ENCODE data around the gene HOXA3. TPM values are rescaled to one million over a fixed set of nuclear protein-coding genes. Genes with fewer than 3 reads are reported as not detected.

Gene HOXA3
- total RNA-seq, 1 experiment from 2014 or later = 9.2 TPM

DNA sequence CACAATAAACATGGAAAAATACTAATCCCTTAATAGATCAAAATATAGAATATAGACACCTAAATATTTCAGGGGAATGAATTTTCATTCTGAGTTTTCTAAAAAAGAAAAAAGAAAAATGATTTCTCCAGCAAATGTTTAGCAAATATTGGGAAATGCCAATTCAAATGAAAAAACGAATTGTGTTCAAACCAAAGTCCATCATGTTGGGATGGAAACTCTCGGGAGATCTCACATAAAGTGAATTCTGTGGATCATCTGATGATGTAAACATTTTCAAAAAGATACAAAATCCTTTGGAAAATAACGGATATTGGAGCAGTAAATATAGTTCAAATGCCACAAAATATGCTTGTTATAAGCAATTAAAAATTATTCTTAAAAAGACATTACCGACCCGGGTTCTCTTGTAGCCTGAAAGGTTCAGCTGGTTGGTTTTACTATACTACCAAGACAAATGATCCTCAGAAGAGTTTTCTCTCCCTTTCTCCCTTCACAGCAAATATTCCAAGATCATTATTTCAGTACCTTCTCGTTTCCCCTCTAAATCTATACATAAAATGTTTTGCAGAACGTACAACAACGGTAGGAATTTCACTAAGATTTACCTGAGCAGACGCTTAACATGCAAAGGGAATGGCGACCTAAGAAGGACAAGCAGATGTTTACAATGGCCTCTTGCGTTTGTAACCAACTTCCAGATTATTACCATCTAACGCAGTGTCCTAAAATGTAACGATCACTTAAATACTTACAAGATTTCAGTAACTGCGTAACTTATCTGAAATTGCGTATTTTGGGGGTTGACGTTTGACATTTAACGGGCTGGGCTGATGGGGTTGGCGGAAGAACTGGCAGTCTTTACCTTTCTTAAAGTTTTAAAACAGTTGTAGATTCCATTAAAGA lies 45.0 kb upstream of the HOXA3 start:
- TSS peak; percentile 41 for BruUV-seq (replicated peaks)
- CTCF ChIA-PET = interaction anchor here (1.0 to 2.6 kb wide), 3 partner anchors 18 to 822 kb away, joined by 3 to 11 read pairs (median 3); no protein-coding TSS in a partner anchor
- H3K4me3 ChIP-seq (replicated peaks in 1 of 2; ENCODE audit: low read depth in 1 of 2, low read length in 2 of 2) = no peak overlapping the region

More for the DNA sequence above, 45.0 kb upstream of the HOXA3 start:
- H3K4me1 ChIP-seq (ENCODE audit: control insufficient read depth in 1 of 2, insufficient read depth in 2 of 2, low read length in 2 of 2) = peaks cover 0 to 24% of the 10 kb centered on the region in 2 experiments; a peak in 3 of 4 replicates
- H3K27ac ChIP-seq (ENCODE audit: low read depth, low read length) = no peak overlapping the region
- H3K79me2 ChIP-seq (ENCODE audit: insufficient read depth, low read length) = no peaks in the 10 kb centered on the region
- no peak overlapping the region for H3K9ac ChIP-seq (ENCODE audit: low read length)
- DNase-seq (ENCODE audit: low read depth, low spot score) (no peak), ATAC-seq (no peak)
- H3K27me3 ChIP-seq (ENCODE audit: insufficient read depth, low read length) = no peaks in the 10 kb centered on the region
- no peak overlapping the region for H3K4me2 ChIP-seq (ENCODE audit: low read length)
- no peaks in the 10 kb centered on the region for H3K36me3 ChIP-seq (ENCODE audit: control insufficient read depth in 1 of 2, insufficient read depth in 2 of 2, low read length in 2 of 2)
- no peaks in the 10 kb centered on the region for H3K9me3 ChIP-seq (ENCODE audit: control insufficient read depth in 1 of 2, insufficient read depth in 1 of 2, low read depth in 1 of 2, low read length in 2 of 2)
- TF ChIP-seq JUND (IDR thresholded peaks at IDR 0.05) = no peak
- no peak for TF ChIP-seq REST (IDR thresholded peaks at IDR 0.05; ENCODE audit: low read depth)
- no peak for TF ChIP-seq RAD21 (IDR thresholded peaks at IDR 0.05; ENCODE audit: low read depth)
- TF ChIP-seq, protein P1, sequence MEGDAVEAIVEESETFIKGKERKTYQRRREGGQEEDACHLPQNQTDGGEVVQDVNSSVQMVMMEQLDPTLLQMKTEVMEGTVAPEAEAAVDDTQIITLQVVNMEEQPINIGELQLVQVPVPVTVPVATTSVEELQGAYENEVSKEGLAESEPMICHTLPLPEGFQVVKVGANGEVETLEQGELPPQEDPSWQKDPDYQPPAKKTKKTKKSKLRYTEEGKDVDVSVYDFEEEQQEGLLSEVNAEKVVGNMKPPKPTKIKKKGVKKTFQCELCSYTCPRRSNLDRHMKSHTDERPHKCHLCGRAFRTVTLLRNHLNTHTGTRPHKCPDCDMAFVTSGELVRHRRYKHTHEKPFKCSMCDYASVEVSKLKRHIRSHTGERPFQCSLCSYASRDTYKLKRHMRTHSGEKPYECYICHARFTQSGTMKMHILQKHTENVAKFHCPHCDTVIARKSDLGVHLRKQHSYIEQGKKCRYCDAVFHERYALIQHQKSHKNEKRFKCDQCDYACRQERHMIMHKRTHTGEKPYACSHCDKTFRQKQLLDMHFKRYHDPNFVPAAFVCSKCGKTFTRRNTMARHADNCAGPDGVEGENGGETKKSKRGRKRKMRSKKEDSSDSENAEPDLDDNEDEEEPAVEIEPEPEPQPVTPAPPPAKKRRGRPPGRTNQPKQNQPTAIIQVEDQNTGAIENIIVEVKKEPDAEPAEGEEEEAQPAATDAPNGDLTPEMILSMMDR (IDR thresholded peaks at IDR 0.05 in 2 of 3, conservative IDR thresholded peaks at IDR 0.05 in 1 of 3; ENCODE audit: borderline replicate concordance in 1 of 3, insufficient read depth in 1 of 3, low read depth in 2 of 3, low read length in 2 of 3) = no peak
- no peak for TF ChIP-seq EZH2phosphoT487 (IDR thresholded peaks at IDR 0.05; ENCODE audit: borderline replicate concordance)
- no peak for TF ChIP-seq SIN3A (IDR thresholded peaks at IDR 0.05; ENCODE audit: low read depth)
- no peak for TF ChIP-seq ZFX (IDR thresholded peaks at IDR 0.05)
- no peak for TF ChIP-seq MAX (IDR thresholded peaks at IDR 0.05)
- no peak for TF ChIP-seq YY1 (IDR thresholded peaks at IDR 0.05; ENCODE audit: extremely low read depth, insufficient replicate concordance, low read depth, low read length)
- TF ChIP-seq CBX3 (IDR thresholded peaks at IDR 0.05; ENCODE audit: low read depth) = no peak
- no peaks in the 10 kb centered on the region for H3K9me2 ChIP-seq (ENCODE audit: insufficient read depth)
- POLR2A ChIA-PET = no interaction called here
- no peak overlapping the region for H2AFZ ChIP-seq (ENCODE audit: low read depth, low read length, poor library complexity, severe bottlenecking)
- no peaks in the 10 kb centered on the region for H4K20me1 ChIP-seq (ENCODE audit: insufficient read depth)
- intact Hi-C loops (cut with micrococcal nuclease) = loop anchor here (2.0 to 10.0 kb wide), 5 partner anchors 407 to 1427 kb away; partner anchors contain the start of gene TAX1BP1
- RAD21 ChIA-PET (ENCODE audit: low non-redundant PET in 1 of 2, low total read pairs in 2 of 2, uncharacterized antibody in 2 of 2, unreplicated experiment in 2 of 2) = no interaction called here

Measured in HCT116 (cell line).